Esophagus squamous epithelium (tissue), 5 donors: Measurements from ENCODE around the gene PDE7B. TPM values are rescaled to one million over a fixed set of nuclear protein-coding genes. Genes with fewer than 3 reads are reported as not detected.

Experiments used
- DNase-seq: peaks from one replicate; lab custom pipeline; 2025; lab: John Stamatoyannopoulos, UW
- H3K27ac ChIP-seq, 4 donors: fragments of 200-600 bp; sonication (generic); one replicate each; pipeline ENCODE4 v1.5.1; 2016 to 2019; ENCODE audit warnings: mild to moderate bottlenecking in 1 of 4
- H3K27me3 ChIP-seq, 4 donors: fragments of 200-600 bp; sonication (generic); 1 replicate in 3 of 4; 2 replicates in 1 of 4; pipeline versions ENCODE4 v1.5.1 to v1.6.0; 2017 to 2021; ENCODE audit warnings: antibody characterized with exemption in 1 of 4
- H3K36me3 ChIP-seq, 3 donors: fragments of 200-600 bp; sonication (generic); one replicate each; pipeline ENCODE4 v1.5.1; 2016 to 2019
- H3K4me1 ChIP-seq, 3 donors: fragments of 200-600 bp; sonication (generic); one replicate each; pipeline ENCODE4 v1.5.1; 2017 to 2019
- H3K4me3 ChIP-seq, 4 donors: fragments of 200-600 bp; sonication (generic); 1 replicate in 3 of 4; 2 replicates in 1 of 4; pipeline ENCODE4 v1.5.1; 2016 to 2019; ENCODE audit warnings: mild to moderate bottlenecking in 2 of 4, moderate library complexity in 1 of 4
- H3K9me3 ChIP-seq, 3 donors: fragments of 200-600 bp; sonication (generic); one replicate each; pipeline ENCODE4 v1.5.1; 2016 to 2019
- CTCF ChIP-seq, 6 experiments: fragments of 450-650 bp in 4 of 6; fragments of 200-600 bp in 2 of 6; sonication (generic) in 2 of 6; IDR thresholded peaks; one replicate each; pipeline ENCODE4 v1.5.1; 2016 to 2019; ENCODE audit warnings: antibody characterized with exemption in 6 of 6, mild to moderate bottlenecking in 4 of 6, moderate library complexity in 4 of 6
- POLR2A ChIP-seq, 4 donors: fragments of 450-650 bp; IDR thresholded peaks; one replicate each; pipeline ENCODE4 v1.6.1; 2017; ENCODE audit warnings: antibody characterized with exemption in 4 of 4, mild to moderate bottlenecking in 4 of 4, moderate library complexity in 3 of 4
- WGBS, 2 donors: methylation state at CpG; one replicate each; pipeline ENCODE4 v1.1.5; 2018; 5-methylcytosine and 5-hydroxymethylcytosine counted together
- intact Hi-C: fragments of 100-400 bp; cut with DNase I; formaldehyde crosslinking; loops from one replicate; pipeline ENCODE4 v1.15.0; 2022
- total RNA-seq, 4 donors: library from RNA; depleted of rRNA; stranded (reverse); fragments of >200 nt; gene quantifications; one replicate each; pipeline ENCODE4 v1.1.0, GENCODE V29; 2016
- donor health status: DM: yes; HTN: yes; CAD: no.

The PDE7B gene
- total RNA-seq, 4 donors from 2014 or later: 0.08 to 6.1 (median 0.47) TPM

GRCh38 chr6:136188486-136188885 is 337.0 kb downstream of the PDE7B start:
- intact Hi-C loops: no loop called here
- Histone ChIP-seq H3K4me3 (no peak overlapping the region), H3K27me3 (no peaks in the 10 kb centered on the region), H3K4me1 (no peaks in the 10 kb centered on the region), H3K36me3 (peaks cover 0 to 19% (median 4%) of the 10 kb centered on the region in 3 donors), H3K9me3 (no peaks in the 10 kb centered on the region), H3K27ac (no peak overlapping the region)
- no peak for TF ChIP-seq POLR2A (IDR thresholded peaks at IDR 0.05)
- no peak for TF ChIP-seq CTCF (IDR thresholded peaks at IDR 0.05)
- WGBS, 2 donors: 55 to 60% methylated on average over 2 of the region's 2 CpGs
- DNase-seq: no peak

- H3K4me3 ChIP-seq: no peak overlapping the region
- H3K4me1 ChIP-seq: no peaks in the 10 kb centered on the region
- WGBS, 2 donors: 30 to 69% methylated on average over 3 of the region's 3 CpGs
- no peak for DNase-seq
- peaks cover 0 to 19% (median 4%) of the 10 kb centered on the region in 3 donors for H3K36me3 ChIP-seq
- TF ChIP-seq CTCF (IDR thresholded peaks at IDR 0.05) (no peak), POLR2A (IDR thresholded peaks at IDR 0.05) (no peak)
- H3K27me3 ChIP-seq: no peaks in the 10 kb centered on the region
- H3K9me3 ChIP-seq: no peaks in the 10 kb centered on the region
- intact Hi-C loops: no loop called here
- no peak overlapping the region for H3K27ac ChIP-seq
These were observed 337.6 kb downstream of the PDE7B start for GRCh38 chr6:136189104-136189503.

- Histone ChIP-seq H3K36me3 (peaks cover 0 to 19% (median 4%) of the 10 kb centered on the region in 3 donors), H3K27ac (no peak overlapping the region), H3K4me3 (no peak overlapping the region), H3K9me3 (no peaks in the 10 kb centered on the region), H3K4me1 (no peaks in the 10 kb centered on the region), H3K27me3 (no peaks in the 10 kb centered on the region)
- TF ChIP-seq POLR2A (IDR thresholded peaks at IDR 0.05): no peak
- no peak for TF ChIP-seq CTCF (IDR thresholded peaks at IDR 0.05)
- DNase-seq: no peak
- intact Hi-C loops: no loop called here
- 90 to 92% methylated on average over 15 to 20 of the region's 32 CpGs for WGBS, 2 donors
These were observed 340.3 kb downstream of the PDE7B start for GRCh38 chr6:136191606-136192312.

GRCh38 chr6:136192902-136193301 is 341.4 kb downstream of the PDE7B start:
- no peak for TF ChIP-seq POLR2A (IDR thresholded peaks at IDR 0.05)
- TF ChIP-seq CTCF (IDR thresholded peaks at IDR 0.05): no peak
- Histone ChIP-seq H3K27ac (no peak overlapping the region), H3K27me3 (no peaks in the 10 kb centered on the region), H3K4me1 (no peaks in the 10 kb centered on the region), H3K9me3 (no peaks in the 10 kb centered on the region), H3K36me3 (peaks cover 0 to 12% (median 4%) of the 10 kb centered on the region in 3 donors), H3K4me3 (no peak overlapping the region)
- intact Hi-C loops: no loop called here
- 77 to 85% methylated on average over 6 of the region's 6 CpGs for WGBS, 2 donors
- DNase-seq: no peak

GRCh38 chr6:136201732-136202131 is 350.2 kb downstream of the PDE7B start:
- no peak overlapping the region for H3K27ac ChIP-seq
- no peaks in the 10 kb centered on the region for H3K36me3 ChIP-seq
- no peak for DNase-seq
- H3K4me3 ChIP-seq: no peak overlapping the region
- WGBS, 2 donors: 51 to 55% methylated on average over 5 of the region's 5 CpGs
- no peaks in the 10 kb centered on the region for H3K27me3 ChIP-seq
- intact Hi-C loops: no loop called here
- no peaks in the 10 kb centered on the region for H3K9me3 ChIP-seq
- no peak for TF ChIP-seq POLR2A (IDR thresholded peaks at IDR 0.05)
- TF ChIP-seq CTCF (IDR thresholded peaks at IDR 0.05): peak in 1 of 6 experiments; percentile 12
- no peaks in the 10 kb centered on the region for H3K4me1 ChIP-seq
